Gastroesophageal sphincter (tissue), 4 donors: Measurements from ENCODE around the gene CREBBP. TPM values are rescaled to one million over a fixed set of nuclear protein-coding genes. Genes with fewer than 3 reads are reported as not detected.

Experiments
- ATAC-seq: fragments of 150-250 bp; one replicate; pipeline ENCODE4 v1.9.1; 2016; ENCODE audit warnings: mild to moderate bottlenecking, moderate library complexity
- H3K27ac ChIP-seq, 4 donors: fragments of 200-600 bp; sonication (generic) in 3 of 4; 1 replicate in 3 of 4; 2 replicates in 1 of 4; pipeline ENCODE4 v1.5.1; 2016 to 2019
- H3K27me3 ChIP-seq: fragments of 200-600 bp; sonication (generic); one replicate; pipeline ENCODE4 v1.5.1; 2019
- H3K36me3 ChIP-seq, 2 donors: fragments of 200-600 bp; sonication (generic); one replicate each; pipeline ENCODE4 v1.5.1; 2019; ENCODE audit warnings: control low read depth in 1 of 2
- H3K4me1 ChIP-seq, 3 donors: fragments of 200-600 bp; sonication (generic); 1 replicate in 2 of 3; 2 replicates in 1 of 3; pipeline ENCODE4 v1.5.1; 2016 to 2019; ENCODE audit warnings: control low read depth in 2 of 3
- H3K4me3 ChIP-seq, 2 donors: fragments of 200-600 bp; sonication (generic); one replicate each; pipeline ENCODE4 v1.5.1; 2019; ENCODE audit warnings: mild to moderate bottlenecking in 1 of 2, moderate library complexity in 1 of 2
- H3K9me3 ChIP-seq, 3 donors: fragments of 200-600 bp; sonication (generic); one replicate each; pipeline ENCODE4 v1.5.1; 2017 to 2019; ENCODE audit warnings: control low read depth in 2 of 3
- EP300 ChIP-seq: sonication (generic); formaldehyde crosslinking; IDR thresholded peaks from one replicate; pipeline ENCODE4 v1.6.1; 2017; ENCODE audit warnings: antibody characterized with exemption, mild to moderate bottlenecking
- POLR2A ChIP-seq, 2 donors: fragments of 450-650 bp; IDR thresholded peaks; one replicate each; pipeline ENCODE4 v1.6.1; 2017; ENCODE audit warnings: antibody characterized with exemption in 2 of 2, mild to moderate bottlenecking in 2 of 2, moderate library complexity in 1 of 2
- POLR2AphosphoS5 ChIP-seq: sonication (generic); formaldehyde crosslinking; IDR thresholded peaks from one replicate; pipeline ENCODE4 v1.6.1; 2017; ENCODE audit warnings: antibody characterized with exemption
- WGBS, 2 donors: methylation state at CpG; one replicate each; pipeline ENCODE4 v1.1.5; 2018; ENCODE audit warnings: low coverage in 1 of 2; 5-methylcytosine and 5-hydroxymethylcytosine counted together
- total RNA-seq, 4 donors: library from RNA; depleted of rRNA; stranded (reverse); fragments of >200 nt; gene quantifications; one replicate each; pipeline ENCODE4 v1.1.0, GENCODE V29; 2016
- TF ChIP-seq, protein P1 (sequence below), 4 experiments: fragments of 200-600 bp in 2 of 4; fragments of 450-650 bp in 2 of 4; sonication (generic) in 1 of 4; IDR thresholded peaks; one replicate each; pipeline ENCODE4 v1.5.1; 2017 to 2019; ENCODE audit warnings: antibody characterized with exemption in 4 of 4, mild to moderate bottlenecking in 2 of 4, moderate library complexity in 2 of 4

The CREBBP gene
- total RNA-seq, 4 donors from 2014 or later: 45.9 to 115 (median 61.7) TPM

DNA sequence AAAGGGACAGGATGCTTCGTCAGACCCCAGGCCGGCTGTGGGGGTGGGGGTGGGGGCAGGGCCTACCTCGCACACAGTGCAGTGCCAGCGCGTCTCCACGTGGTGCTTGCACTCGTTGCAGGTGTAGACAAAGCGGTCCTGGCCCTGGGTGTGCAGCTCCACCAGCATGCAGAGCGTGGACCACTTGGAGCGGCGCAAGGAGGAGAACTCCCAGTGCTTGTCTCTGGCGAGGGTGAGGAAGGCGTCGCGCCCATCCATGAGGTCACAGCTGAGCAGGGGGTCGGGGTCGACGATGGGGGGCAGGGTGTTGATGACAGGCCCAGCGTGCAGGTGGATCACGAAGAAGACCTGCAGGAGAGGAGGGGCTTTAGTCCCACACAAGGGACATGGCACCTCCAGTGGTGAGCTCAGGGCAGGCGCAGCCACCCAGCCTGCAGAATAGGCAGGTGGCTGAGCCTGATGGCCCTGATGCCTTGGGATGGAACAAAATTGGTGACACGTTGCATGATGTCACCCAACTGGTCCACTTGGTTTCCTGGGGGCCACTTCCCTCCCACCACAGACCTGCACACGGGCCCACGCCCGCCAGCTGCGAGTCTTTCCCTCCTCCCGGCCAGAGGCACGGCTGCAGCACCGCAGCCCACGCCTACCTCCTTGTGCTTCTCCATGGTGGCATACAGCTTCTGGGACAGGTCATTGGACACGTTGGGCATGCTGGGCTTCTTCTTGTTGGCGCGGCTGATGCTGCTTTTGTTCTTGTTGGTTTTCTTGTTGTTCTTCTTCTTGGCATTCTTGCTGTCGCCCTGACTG, 149.2 kb downstream of the CREBBP start:
- Histone ChIP-seq H3K27ac (no peak overlapping the region), H3K9me3 (no peaks in the 10 kb centered on the region), H3K4me3 (no peak overlapping the region), H3K4me1 (no peaks in the 10 kb centered on the region), H3K27me3 (no peaks in the 10 kb centered on the region), H3K36me3 (peaks cover 0 to 98% of the 10 kb centered on the region in 2 donors)
- no peak for ATAC-seq
- TF ChIP-seq, protein P1, sequence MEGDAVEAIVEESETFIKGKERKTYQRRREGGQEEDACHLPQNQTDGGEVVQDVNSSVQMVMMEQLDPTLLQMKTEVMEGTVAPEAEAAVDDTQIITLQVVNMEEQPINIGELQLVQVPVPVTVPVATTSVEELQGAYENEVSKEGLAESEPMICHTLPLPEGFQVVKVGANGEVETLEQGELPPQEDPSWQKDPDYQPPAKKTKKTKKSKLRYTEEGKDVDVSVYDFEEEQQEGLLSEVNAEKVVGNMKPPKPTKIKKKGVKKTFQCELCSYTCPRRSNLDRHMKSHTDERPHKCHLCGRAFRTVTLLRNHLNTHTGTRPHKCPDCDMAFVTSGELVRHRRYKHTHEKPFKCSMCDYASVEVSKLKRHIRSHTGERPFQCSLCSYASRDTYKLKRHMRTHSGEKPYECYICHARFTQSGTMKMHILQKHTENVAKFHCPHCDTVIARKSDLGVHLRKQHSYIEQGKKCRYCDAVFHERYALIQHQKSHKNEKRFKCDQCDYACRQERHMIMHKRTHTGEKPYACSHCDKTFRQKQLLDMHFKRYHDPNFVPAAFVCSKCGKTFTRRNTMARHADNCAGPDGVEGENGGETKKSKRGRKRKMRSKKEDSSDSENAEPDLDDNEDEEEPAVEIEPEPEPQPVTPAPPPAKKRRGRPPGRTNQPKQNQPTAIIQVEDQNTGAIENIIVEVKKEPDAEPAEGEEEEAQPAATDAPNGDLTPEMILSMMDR (IDR thresholded peaks at IDR 0.05): no peak
- no peak for TF ChIP-seq POLR2A (IDR thresholded peaks at IDR 0.05)
- TF ChIP-seq EP300: no peak
- no peak for TF ChIP-seq POLR2AphosphoS5
- WGBS, 2 donors: 80 to 86% methylated on average over 2 to 7 of the region's 34 CpGs

DNA sequence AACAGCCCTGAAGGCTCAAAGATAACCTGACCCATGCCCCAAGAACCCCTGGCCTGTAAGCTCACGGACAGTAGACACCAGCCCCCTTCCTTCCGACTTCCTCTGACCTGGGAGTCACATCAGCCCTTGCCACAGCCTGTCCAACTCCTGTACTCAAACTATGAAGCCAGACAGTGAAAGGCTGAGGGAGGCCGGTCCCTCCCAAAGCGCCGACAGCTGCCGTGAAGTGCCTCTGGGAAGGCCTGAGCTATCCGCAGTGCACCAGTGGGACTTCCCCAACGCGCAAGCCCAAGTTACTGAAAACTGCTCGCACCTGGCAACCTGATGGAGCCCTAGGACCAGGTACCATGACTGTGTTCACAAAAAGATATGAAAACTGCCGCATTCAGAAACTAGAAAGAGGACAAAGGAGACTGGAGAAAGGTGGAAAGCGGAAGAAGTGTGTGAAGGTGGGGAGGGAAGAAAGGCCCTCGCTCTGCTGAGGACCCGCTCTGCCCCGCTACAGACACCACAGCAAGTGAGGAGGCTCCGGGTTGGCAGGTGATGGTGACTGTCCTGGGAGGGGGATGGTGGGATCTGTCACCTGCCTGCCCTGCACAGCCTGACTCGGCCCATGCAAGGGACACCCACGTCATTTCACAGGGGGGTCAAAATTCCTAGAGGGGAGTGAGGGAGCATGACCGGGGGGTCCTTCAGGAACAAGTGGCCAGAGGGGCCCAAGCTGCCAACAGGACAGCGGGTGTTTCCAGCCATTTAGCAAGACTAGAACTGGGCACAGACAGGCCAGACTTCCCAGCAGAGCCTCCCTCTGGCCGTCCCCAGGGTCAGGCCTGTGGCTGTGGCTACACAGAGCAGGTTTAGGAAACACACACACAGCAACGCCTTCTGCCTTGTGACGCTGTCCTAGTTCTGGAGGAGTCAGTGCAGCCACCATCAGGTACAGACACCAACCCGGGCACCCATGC, 150.1 kb downstream of the CREBBP start:
- H3K27me3 ChIP-seq: no peaks in the 10 kb centered on the region
- H3K4me1 ChIP-seq: no peaks in the 10 kb centered on the region
- no peak overlapping the region for H3K4me3 ChIP-seq
- H3K27ac ChIP-seq: no peak overlapping the region
- TF ChIP-seq EP300: no peak
- TF ChIP-seq, protein P1 (IDR thresholded peaks at IDR 0.05): no peak
- no peak for TF ChIP-seq POLR2A (IDR thresholded peaks at IDR 0.05)
- TF ChIP-seq POLR2AphosphoS5: no peak
- peaks cover 0 to 96% of the 10 kb centered on the region in 2 donors for H3K36me3 ChIP-seq
- no peak for ATAC-seq
- WGBS, 2 donors: 79 to 83% methylated on average over 1 to 9 of the region's 24 CpGs
- no peaks in the 10 kb centered on the region for H3K9me3 ChIP-seq

DNA sequence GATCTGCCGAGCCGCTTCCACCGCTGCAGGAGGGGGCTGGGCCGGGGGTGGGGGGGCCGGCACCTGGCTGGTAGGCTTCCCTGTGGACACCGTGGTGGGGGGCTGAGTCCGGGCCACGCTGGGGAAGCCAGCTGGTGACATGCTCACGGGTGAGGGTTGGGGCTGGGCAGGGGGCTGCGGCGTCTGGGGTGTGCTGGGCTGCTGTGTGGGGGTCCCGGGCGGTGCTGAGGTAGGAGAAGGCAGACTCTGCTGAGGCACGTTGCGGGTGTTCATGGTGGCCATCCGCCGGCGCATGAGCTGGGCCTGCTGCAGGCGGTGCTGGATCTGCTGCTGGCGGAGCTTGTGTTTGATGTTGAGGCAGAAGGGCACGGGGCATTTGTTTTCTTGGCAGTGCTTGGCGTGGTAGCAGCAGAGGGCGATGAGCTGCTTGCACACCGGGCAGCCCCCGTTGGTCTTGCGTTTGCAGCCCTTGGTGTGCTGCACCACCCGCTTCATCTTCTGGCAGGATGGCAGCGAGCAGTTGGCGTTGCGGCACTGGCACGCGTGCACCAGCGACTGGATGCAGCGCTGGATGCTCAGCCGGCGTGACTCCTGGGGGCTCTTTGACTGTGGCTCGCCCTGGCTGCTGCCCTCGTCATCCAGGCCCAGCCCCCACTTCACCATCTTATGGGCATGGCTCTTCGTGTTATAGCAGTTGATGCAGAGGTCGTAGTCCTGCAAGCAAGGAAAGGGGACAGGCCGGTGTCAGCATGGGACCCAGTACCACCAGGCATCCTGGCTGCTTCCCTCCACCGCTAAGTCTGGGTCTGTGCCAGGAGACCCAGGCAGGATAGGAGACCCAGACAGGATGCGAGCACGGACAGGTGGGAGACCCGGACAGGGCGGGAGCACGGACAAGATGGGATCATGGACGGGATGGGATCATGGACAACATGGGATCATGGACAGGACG, 151.1 kb downstream of the CREBBP start:
- Histone ChIP-seq H3K27me3 (no peaks in the 10 kb centered on the region), H3K4me1 (no peaks in the 10 kb centered on the region), H3K36me3 (peaks cover 0 to 86% of the 10 kb centered on the region in 2 donors), H3K4me3 (no peak overlapping the region), H3K9me3 (no peaks in the 10 kb centered on the region), H3K27ac (no peak overlapping the region)
- no peak for ATAC-seq
- WGBS, 2 donors: 88 to 94% methylated on average over 3 to 4 of the region's 49 CpGs
- no peak for TF ChIP-seq POLR2A (IDR thresholded peaks at IDR 0.05)
- no peak for TF ChIP-seq POLR2AphosphoS5
- TF ChIP-seq EP300: no peak
- TF ChIP-seq, protein P1 (IDR thresholded peaks at IDR 0.05): no peak

DNA sequence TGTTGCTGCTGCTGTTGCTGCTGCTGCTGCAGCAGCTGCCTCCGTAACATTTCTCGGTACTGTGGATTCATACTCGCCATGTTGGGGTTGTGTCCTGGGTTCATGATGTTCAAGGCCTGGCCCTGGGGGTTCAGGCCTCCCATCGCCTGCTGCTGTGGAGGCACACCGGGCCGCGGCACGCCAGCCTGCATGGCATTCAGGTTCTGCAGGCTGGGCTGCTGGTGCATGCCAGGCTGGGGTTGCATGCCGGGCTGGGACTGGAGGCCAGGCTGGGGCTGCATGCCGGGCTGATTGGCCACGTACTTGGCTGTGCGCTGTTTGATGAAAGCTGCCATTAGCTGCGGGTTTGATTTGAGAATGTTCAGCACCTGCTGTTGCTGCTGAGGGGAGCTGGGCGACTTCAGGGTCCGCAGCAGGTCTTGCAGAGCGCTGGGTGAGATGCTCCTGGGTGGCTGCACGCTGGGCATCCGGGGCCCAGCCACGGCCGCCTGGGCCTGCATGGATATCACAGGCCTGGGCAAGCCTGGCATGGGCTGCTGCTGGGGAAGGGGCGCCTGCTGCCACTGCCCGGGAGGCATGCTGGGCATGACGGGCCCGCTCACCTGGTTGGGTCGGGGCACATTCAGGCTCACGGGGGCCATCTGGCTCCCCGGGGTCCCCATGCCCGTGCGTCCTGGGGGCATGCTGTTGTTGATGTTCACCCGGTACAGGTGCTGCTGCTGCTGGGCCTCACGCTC, 151.9 kb downstream of the CREBBP start:
- H3K4me3 ChIP-seq: no peak overlapping the region
- no peaks in the 10 kb centered on the region for H3K4me1 ChIP-seq
- H3K36me3 ChIP-seq: peaks cover 0 to 78% of the 10 kb centered on the region in 2 donors
- H3K27ac ChIP-seq: no peak overlapping the region
- no peaks in the 10 kb centered on the region for H3K27me3 ChIP-seq
- no CpG with 5 or more reads among the region's 31 CpGs for WGBS, 2 donors
- ATAC-seq: no peak
- TF ChIP-seq POLR2A (IDR thresholded peaks at IDR 0.05) (no peak), EP300 (no peak), POLR2AphosphoS5 (no peak)
- TF ChIP-seq, protein P1 (IDR thresholded peaks at IDR 0.05): no peak
- H3K9me3 ChIP-seq: no peaks in the 10 kb centered on the region
